CD4-positive, alpha-beta memory T cell (primary cell): ENCODE measurements around the gene ANKRD31. TPM values are rescaled to one million over a fixed set of nuclear protein-coding genes. Genes with fewer than 3 reads are reported as not detected.
"Not testable (repeated sequence)": the region's sequence is repeated elsewhere in the genome, so short reads cannot be mapped to it uniquely, and the experiment has no call there.

Experiments
- CTCF ChIA-PET: fragments of 350-600 bp; sonication (Branson Sonifier 250); formaldehyde crosslinking; loops from one replicate; lab custom pipeline; 2021; ENCODE audit warnings: inconsistent platforms; ENCODE audit not compliant: partially characterized antibody; lab: Charles Lee
- POLR2A ChIA-PET: fragments of 350-600 bp; sonication (Branson Sonifier 250); formaldehyde crosslinking; loops from one replicate; lab custom pipeline; 2021; ENCODE audit not compliant: partially characterized antibody; lab: Charles Lee
- DNase-seq, 5 donors: peaks; one replicate each; pipeline versions ENCODE4 v3.0.0 to v3.0.0-alpha.2; 2020 to 2022; ENCODE audit warnings: mixed read lengths in 1 of 5
- H3K27ac ChIP-seq: one replicate; pipeline ENCODE4 v1.7.0; 2013; ENCODE audit warnings: low read depth, low read length
- H3K27me3 ChIP-seq: 2 replicates; pipeline ENCODE4 v1.7.0; 2013; ENCODE audit warnings: mild to moderate bottlenecking, low read length, moderate library complexity; ENCODE audit not compliant: insufficient read depth
- H3K36me3 ChIP-seq: 2 replicates; pipeline ENCODE4 v1.7.0; 2013; ENCODE audit warnings: mild to moderate bottlenecking, low read length, moderate library complexity; ENCODE audit not compliant: insufficient read depth
- H3K4me1 ChIP-seq: 2 replicates; pipeline ENCODE4 v1.7.0; 2013; ENCODE audit warnings: mild to moderate bottlenecking, low read length, moderate library complexity; ENCODE audit not compliant: insufficient read depth
- H3K4me3 ChIP-seq, 2 donors: one replicate each; pipeline ENCODE4 v1.7.0; 2013; ENCODE audit warnings: low read length in 2 of 2, mild to moderate bottlenecking in 1 of 2
- H3K9me3 ChIP-seq, 2 donors: one replicate each; pipeline ENCODE4 v1.7.0; 2013; ENCODE audit warnings: low read length in 2 of 2, control low read depth in 1 of 2; ENCODE audit not compliant: control insufficient read depth in 1 of 2
- H3K27ac Mint-ChIP-seq, 7 donors: one replicate each; pipeline ENCODE4 v1.8.0; 2020 to 2021; ENCODE audit warnings: mixed read lengths in 7 of 7, mild to moderate bottlenecking in 6 of 7, inconsistent platforms in 3 of 7, moderate library complexity in 3 of 7
- H3K27me3 Mint-ChIP-seq, 2 donors: one replicate each; pipeline ENCODE4 v1.8.0; 2020 to 2021; ENCODE audit warnings: mixed read lengths in 2 of 2
- H3K36me3 Mint-ChIP-seq, 2 donors: one replicate each; pipeline ENCODE4 v1.8.0; 2020 to 2021; ENCODE audit warnings: mixed read lengths in 2 of 2, inconsistent platforms in 1 of 2, mild to moderate bottlenecking in 1 of 2
- H3K4me1 Mint-ChIP-seq, 4 donors: one replicate each; pipeline ENCODE4 v1.8.0; 2020 to 2021; ENCODE audit warnings: mixed read lengths in 4 of 4, mild to moderate bottlenecking in 1 of 4
- H3K4me3 Mint-ChIP-seq, 8 donors: one replicate each; pipeline ENCODE4 v1.8.0; 2020 to 2021; ENCODE audit warnings: mixed read lengths in 8 of 8, mild to moderate bottlenecking in 7 of 8, moderate library complexity in 6 of 8, inconsistent platforms in 3 of 8
- H3K9me3 Mint-ChIP-seq, 8 donors: one replicate each; pipeline ENCODE4 v1.8.0; 2020 to 2021; ENCODE audit warnings: mixed read lengths in 8 of 8, mild to moderate bottlenecking in 5 of 8, inconsistent platforms in 3 of 8, moderate library complexity in 1 of 8
- intact Hi-C: fragments of 100-400 bp; cut with micrococcal nuclease; formaldehyde crosslinking; loops from one replicate; pipeline ENCODE4 v1.15.1; 2023
- polyA plus RNA-seq, 2 donors: library from polyadenylated mRNA; unstranded; fragments of 300-500 nt; fragmentation: Illumina TruSeq; gene quantifications; one replicate each; pipeline ENCODE4 v1.2.3, GENCODE V29; 2021
- total RNA-seq, 2 experiments: library from RNA; stranded (reverse); gene quantifications; one replicate each; pipeline ENCODE4 v1.2.3, GENCODE V29; 2021

Gene ANKRD31
- total and polyA plus RNA-seq, 4 experiments from 2014 or later: 0.21 to 0.86 (median 0.73) TPM; not detected in 1

DNA sequence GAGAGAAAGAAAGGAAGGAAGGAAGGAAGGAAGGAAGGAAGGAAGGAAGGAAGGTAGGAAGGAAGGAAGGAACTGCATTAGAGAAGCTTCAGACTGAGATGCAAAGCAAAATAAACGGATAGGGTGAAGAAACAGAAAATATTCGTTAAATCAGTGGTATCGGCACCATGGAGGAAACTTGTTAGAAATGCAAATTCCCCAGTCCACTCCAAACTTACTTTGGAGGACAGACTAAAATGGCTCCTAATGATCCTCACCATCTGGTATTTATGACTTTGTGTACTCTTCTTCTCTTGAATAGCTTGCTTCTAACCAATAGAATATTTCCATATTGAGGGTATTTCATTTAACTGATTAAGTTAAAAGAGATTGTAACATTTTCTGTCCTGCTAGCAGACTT lies 96.4 kb downstream of the ANKRD31 start:
- H3K27ac ChIP-seq: no peak overlapping the region
- Mint-ChIP-seq H3K27ac (peak overlapping the region in 2 of 7 donors; percentile 8 to 88), H3K4me3 (no peak overlapping the region), H3K27me3 (no peaks in the 10 kb centered on the region), H3K36me3 (no peaks in the 10 kb centered on the region), H3K4me1 (peaks cover 0 to 2% (median 0%) of the 10 kb centered on the region in 4 donors), H3K9me3 (peaks cover 0 to 11% (median under 1%) of the 10 kb centered on the region in 8 donors)
- no peaks in the 10 kb centered on the region for H3K9me3 ChIP-seq
- no peak overlapping the region for H3K4me3 ChIP-seq
- intact Hi-C loops: no loop called here
- ChIA-PET POLR2A (no interaction called here), CTCF (no interaction called here)
- H3K4me1 ChIP-seq: no peaks in the 10 kb centered on the region
- no peaks in the 10 kb centered on the region for H3K27me3 ChIP-seq
- DNase-seq: no peak
- H3K36me3 ChIP-seq: no peaks in the 10 kb centered on the region

- peaks cover 0 to 2% (median 0%) of the 10 kb centered on the region in 4 donors for H3K4me1 Mint-ChIP-seq
- Histone ChIP-seq H3K9me3 (no peaks in the 10 kb centered on the region), H3K4me3 (no peak overlapping the region), H3K36me3 (no peaks in the 10 kb centered on the region), H3K27ac (no peak overlapping the region), H3K27me3 (no peaks in the 10 kb centered on the region), H3K4me1 (no peaks in the 10 kb centered on the region)
- intact Hi-C loops: no loop called here
- H3K9me3 Mint-ChIP-seq: peaks cover 0 to 9% (median 0%) of the 10 kb centered on the region in 8 donors
- no peaks in the 10 kb centered on the region for H3K27me3 Mint-ChIP-seq
- ChIA-PET CTCF (no interaction called here), POLR2A (no interaction called here)
- no peak overlapping the region for H3K4me3 Mint-ChIP-seq
- H3K27ac Mint-ChIP-seq: no peak overlapping the region
- no peaks in the 10 kb centered on the region for H3K36me3 Mint-ChIP-seq
- no peak for DNase-seq
Observed at GRCh38 chr5:75138689-75139088, 98.0 kb downstream of the ANKRD31 start.

- DNase-seq: no peak
- no peaks in the 10 kb centered on the region for H3K4me1 ChIP-seq
- no peak overlapping the region for H3K27ac ChIP-seq
- no peaks in the 10 kb centered on the region for H3K36me3 ChIP-seq
- no peak overlapping the region for H3K4me3 ChIP-seq
- no peaks in the 10 kb centered on the region for H3K4me1 Mint-ChIP-seq
- intact Hi-C loops: no loop called here
- no peak overlapping the region for H3K27ac Mint-ChIP-seq
- H3K9me3 Mint-ChIP-seq: peaks cover 0 to 7% (median 6%) of the 10 kb centered on the region in 8 donors
- ChIA-PET CTCF (no interaction called here), POLR2A (no interaction called here)
- H3K27me3 ChIP-seq: no peaks in the 10 kb centered on the region
- H3K9me3 ChIP-seq: no peaks in the 10 kb centered on the region
- H3K27me3 Mint-ChIP-seq: no peaks in the 10 kb centered on the region
- no peak overlapping the region for H3K4me3 Mint-ChIP-seq
- peaks cover 0 to 8% of the 10 kb centered on the region in 2 donors for H3K36me3 Mint-ChIP-seq
Observed at GRCh38 chr5:75130818-75131349, 105.8 kb downstream of the ANKRD31 start.

GRCh38 chr5:75116856-75117255 lies 119.8 kb downstream of the ANKRD31 start:
- intact Hi-C loops: no loop called here
- Mint-ChIP-seq H3K27me3 (peaks cover 0 to 1% of the 10 kb centered on the region in 2 donors), H3K4me3 (no peak overlapping the region), H3K9me3 (peaks cover 0 to 5% (median 2%) of the 10 kb centered on the region in 8 donors), H3K4me1 (peaks cover 0 to 3% (median under 1%) of the 10 kb centered on the region in 4 donors), H3K36me3 (no peaks in the 10 kb centered on the region), H3K27ac (no peak overlapping the region)
- ChIA-PET CTCF (no interaction called here), POLR2A (no interaction called here)
- DNase-seq: no peak
- Histone ChIP-seq H3K9me3 (no peaks in the 10 kb centered on the region), H3K4me1 (no peaks in the 10 kb centered on the region), H3K27me3 (no peaks in the 10 kb centered on the region), H3K4me3 (no peak overlapping the region), H3K36me3 (no peaks in the 10 kb centered on the region), H3K27ac (no peak overlapping the region)

DNA sequence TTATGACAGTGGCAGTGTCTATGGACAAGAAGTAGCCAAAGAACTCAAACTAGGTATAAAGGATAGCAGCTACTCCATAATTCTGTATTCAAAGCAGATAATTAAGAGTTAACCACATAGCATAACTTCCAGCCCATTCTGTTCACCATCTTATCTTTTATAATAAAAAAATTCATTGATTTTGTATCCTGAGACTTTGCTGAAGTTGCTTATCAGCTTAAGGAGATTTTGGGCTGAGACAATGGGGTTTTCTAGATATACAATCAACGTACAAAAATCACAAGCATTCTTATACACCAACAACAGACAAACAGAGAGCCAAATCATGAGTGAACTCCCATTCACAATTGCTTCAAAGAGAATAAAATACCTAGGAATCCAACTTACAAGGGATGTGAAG lies 122.4 kb downstream of the ANKRD31 start:
- H3K27ac ChIP-seq, H3K4me3 ChIP-seq, intact Hi-C loops, H3K4me3 Mint-ChIP-seq, H3K36me3 ChIP-seq, DNase-seq, H3K36me3 Mint-ChIP-seq, H3K27me3 Mint-ChIP-seq, POLR2A ChIA-PET, H3K9me3 ChIP-seq, H3K4me1 ChIP-seq, H3K27ac Mint-ChIP-seq, H3K27me3 ChIP-seq, H3K9me3 Mint-ChIP-seq: not testable (repeated sequence)
- CTCF ChIA-PET: interaction anchor here (1.0 kb wide), 1 partner anchor 48 kb away, joined by 3 read pairs; no protein-coding TSS in a partner anchor
- peaks cover 4 to 11% (median 8%) of the 10 kb centered on the region in 4 donors for H3K4me1 Mint-ChIP-seq

DNA sequence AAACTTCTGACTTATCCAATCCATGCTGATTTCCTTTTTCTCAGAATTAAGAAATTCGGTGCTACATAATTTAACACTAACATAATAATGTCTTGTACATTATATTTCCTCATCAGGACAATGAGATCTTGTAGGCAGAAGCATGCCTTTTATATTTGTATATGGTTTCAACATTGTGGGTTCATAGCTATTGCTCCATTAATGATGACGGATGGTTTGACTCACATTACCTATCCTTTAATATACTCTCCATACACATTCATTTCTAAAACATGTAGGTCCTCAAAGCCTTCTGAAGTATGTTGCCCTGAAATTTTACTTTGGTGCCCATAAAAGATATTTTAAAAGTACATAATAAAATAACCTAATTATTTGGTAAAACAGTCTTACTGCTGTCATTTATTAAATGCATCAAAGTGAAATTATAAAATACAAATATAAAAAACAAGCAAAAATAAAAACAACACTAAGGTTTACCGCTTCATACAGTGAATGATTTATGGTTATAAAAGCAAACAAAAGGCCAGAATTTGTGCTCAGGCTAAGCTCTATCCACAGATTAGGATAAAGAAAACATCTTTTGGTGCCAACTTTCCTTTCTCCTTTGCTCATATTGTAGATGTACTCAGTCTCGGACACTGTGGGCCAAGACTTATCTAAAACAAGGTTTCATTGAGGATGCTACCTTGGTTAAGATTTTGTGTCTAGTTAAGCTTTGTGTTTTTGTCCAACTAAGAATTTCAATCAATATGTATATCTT lies 123.1 kb downstream of the ANKRD31 start:
- POLR2A ChIA-PET: no interaction called here
- Mint-ChIP-seq H3K27me3 (no peaks in the 10 kb centered on the region), H3K9me3 (peaks cover 0 to 3% (median 0%) of the 10 kb centered on the region in 8 donors), H3K4me1 (peaks cover 4 to 14% (median 9%) of the 10 kb centered on the region in 4 donors), H3K27ac (no peak overlapping the region), H3K4me3 (no peak overlapping the region), H3K36me3 (no peaks in the 10 kb centered on the region)
- no peak for DNase-seq
- intact Hi-C loops: no loop called here
- H3K9me3 ChIP-seq: no peaks in the 10 kb centered on the region
- H3K27me3 ChIP-seq: no peaks in the 10 kb centered on the region
- no peak overlapping the region for H3K27ac ChIP-seq
- CTCF ChIA-PET: interaction anchor here (1.0 kb wide), 1 partner anchor 47 kb away, joined by 3 read pairs; no protein-coding TSS in a partner anchor
- H3K4me3 ChIP-seq: no peak overlapping the region
- H3K4me1 ChIP-seq: peaks cover 8% of the 10 kb centered on the region
- H3K36me3 ChIP-seq: no peaks in the 10 kb centered on the region

GRCh38 chr5:75108931-75109596 lies 127.6 kb downstream of the ANKRD31 start:
- intact Hi-C loops: loop anchor here (2.0 kb wide), 1 partner anchor 56 kb away; the partner anchor contains the start of gene GCNT4

More at GRCh38 chr5:75108931-75109596, 127.6 kb downstream of the ANKRD31 start:
- Histone ChIP-seq H3K4me1 (peaks cover 8% of the 10 kb centered on the region), H3K4me3 (no peak overlapping the region), H3K27me3 (no peaks in the 10 kb centered on the region), H3K9me3 (no peaks in the 10 kb centered on the region), H3K36me3 (no peaks in the 10 kb centered on the region), H3K27ac (no peak overlapping the region)
- CTCF ChIA-PET: interaction anchor here (0.9 to 1.0 kb wide), 2 partner anchors 57 to 59 kb away, joined by 3 to 4 read pairs; partner anchors contain the start of gene GCNT4
- Mint-ChIP-seq H3K4me3 (peak overlapping the region in 1 of 8 donors; percentile 18), H3K9me3 (peaks cover 0 to 2% (median 0%) of the 10 kb centered on the region in 8 donors), H3K27ac (peak overlapping the region in 3 of 7 donors; percentile 6 to 44 (median 33)), H3K27me3 (no peaks in the 10 kb centered on the region), H3K4me1 (peaks cover 4 to 15% (median 9%) of the 10 kb centered on the region in 4 donors), H3K36me3 (no peaks in the 10 kb centered on the region)
- peak in 2 of 5 donors; percentile 6 to 13 for DNase-seq
- POLR2A ChIA-PET: interaction anchor here (1.0 to 4.3 kb wide), 2 partner anchors 55 to 59 kb away, joined by 7 to 16 read pairs; no protein-coding TSS in a partner anchor
